KG1 (cell line): ENCODE results near the gene ATP8B1.
"Not testable (repeated sequence)": the region's sequence is repeated elsewhere in the genome, so short reads cannot be mapped to it uniquely, and the experiment has no call there.

ENCODE experiments used
- DNase-seq: peaks from one replicate; lab custom pipeline; 2025; lab: John Stamatoyannopoulos, UW

ATP8B1 gene

DNA sequence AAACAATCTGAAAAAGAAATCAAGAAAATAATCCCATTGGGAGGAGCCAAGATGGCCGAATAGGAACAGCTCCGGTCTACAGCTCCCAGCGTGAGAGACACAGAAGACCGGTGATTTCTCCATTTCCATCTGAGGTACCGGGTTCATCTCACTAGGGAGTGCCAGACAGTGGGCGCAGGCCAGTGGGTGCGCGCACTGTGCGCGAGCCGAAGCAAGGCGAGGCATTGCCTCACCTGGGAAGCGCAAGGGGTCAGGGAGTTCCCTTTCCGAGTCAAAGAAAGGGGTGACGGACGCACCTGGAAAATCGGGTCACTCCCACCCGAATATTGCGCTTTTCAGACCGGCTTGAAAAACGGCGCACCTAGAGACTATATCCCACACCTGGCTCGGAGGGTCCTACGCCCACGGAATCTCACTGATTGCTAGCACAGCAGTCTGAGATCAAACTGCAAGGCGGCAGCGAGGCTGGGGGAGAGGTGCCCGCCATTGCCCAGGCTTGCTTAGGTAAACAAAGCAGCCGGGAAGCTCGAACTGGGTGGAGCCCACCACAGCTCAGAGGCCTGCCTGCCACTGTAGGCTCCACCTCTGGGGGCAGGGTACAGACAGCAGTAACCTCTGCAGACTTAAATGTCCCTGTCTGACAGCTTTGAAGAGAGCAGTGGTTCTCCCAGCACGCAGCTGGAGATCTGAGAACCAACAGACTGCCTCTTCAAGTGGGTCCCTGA lies 83.7 kb downstream of the ATP8B1 start:
- not testable (repeated sequence) for DNase-seq

DNA sequence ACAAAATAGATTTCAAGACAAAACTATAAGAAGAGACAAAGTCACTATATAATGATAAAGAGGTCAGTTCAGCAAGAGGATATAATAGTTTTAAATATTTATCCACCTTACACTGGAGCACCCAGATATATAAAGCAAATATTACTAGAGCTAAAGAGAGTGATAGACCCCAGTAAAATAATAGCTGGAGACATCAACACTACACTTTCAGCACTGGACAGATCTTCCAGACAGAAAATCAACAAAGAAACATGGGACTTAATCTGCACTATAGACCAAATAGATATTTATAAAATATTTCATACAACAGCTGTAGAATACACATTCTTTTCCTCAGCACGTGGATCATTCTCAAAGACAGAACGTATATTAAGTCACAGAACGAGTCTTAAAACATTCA lies 86.6 kb downstream of the ATP8B1 start:
- DNase-seq: no peak

DNA sequence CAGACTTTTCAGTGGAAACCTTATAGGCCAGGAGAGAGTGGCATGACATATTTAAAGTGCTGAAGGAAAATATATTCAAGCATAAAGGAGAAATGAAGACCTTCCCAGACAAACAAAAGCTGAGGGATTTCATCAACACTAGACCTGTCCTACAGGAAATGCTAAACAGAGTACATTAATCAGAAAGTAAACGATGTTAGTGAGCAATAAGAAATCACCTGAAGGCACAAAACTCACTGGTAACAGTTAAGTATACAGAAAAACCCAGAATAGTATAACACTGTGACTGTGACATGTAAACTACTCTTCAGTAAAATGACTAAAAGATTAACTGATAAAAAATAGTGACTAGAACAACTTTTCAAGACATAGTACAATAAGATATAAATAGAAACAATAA lies 87.4 kb downstream of the ATP8B1 start:
- DNase-seq: no peak

DNA sequence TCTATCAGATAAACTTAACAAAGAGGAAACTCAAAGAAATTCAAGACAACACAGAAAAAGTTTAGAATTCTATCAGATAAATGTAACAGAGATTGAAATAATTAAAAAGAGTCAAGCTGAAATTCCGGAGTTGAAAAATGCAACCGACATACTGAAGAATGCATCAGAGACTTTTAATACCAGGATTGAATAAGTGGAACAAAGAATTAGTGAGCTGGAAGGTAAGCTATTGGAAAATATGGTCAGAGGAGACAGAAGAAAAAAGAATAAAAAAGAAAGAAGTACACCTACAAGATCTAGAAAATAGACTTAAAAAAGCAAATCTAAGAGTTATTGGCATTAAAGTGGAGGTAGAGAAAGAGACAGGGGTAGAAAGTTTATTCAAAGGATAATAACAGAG lies 88.0 kb downstream of the ATP8B1 start:
- DNase-seq: no peak

DNA sequence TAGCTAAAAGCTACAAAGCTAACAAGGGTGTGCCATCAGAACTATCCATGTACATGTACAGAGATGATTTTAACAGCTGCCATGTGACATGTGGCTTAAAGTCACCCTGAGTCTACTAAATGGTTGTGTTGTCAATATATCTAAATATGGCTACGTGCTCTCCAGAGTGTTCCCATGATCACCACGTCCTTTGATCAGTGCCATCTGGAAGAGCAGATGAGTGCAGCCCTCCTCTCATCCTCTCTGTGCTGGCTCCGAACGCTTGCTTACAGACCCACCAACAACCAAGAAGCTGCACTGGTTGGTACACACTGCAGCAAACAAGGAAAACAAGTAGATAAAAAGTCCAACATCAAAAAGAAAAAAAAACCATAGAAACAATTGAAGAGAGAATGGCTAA lies 92.9 kb downstream of the ATP8B1 start:
- DNase-seq: no peak

DNA sequence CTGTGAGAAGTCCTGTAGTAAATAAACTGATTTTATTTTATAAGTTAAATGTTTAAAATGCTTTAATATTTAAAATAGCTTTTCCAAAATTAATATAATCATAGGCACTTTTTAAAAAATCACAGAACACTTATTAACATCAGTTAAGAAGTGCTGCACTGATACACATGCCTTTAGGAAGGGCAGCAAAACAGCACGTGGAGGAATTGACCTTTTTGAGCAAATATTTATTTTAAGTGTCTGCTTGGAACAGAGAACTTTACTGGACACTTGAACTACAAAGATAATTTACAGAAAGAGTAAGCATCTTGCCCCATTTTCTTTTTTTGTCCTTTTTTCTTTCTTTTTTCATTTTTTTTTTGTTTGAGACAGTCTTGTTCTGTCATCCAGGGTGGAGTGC lies 93.8 kb downstream of the ATP8B1 start:
- no peak for DNase-seq

DNA sequence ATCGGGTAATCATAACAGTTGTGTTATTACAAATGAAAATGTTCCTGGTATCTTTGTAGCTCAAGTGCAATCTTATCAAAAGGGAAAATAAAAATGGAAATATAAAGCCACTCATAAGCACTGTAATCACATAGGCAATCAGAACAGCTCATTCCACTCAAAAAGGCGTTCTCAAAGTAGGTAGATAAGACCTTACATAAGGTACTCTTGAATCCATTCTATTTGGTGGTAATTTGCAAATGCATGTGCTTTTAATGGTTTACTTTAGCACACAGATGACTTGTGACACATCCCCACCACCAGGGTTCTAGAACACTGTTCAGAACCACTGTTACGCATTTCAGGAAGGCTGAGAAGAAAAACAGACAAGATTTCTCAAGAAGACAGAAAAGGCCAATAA lies 94.8 kb downstream of the ATP8B1 start:
- DNase-seq: no peak

DNA sequence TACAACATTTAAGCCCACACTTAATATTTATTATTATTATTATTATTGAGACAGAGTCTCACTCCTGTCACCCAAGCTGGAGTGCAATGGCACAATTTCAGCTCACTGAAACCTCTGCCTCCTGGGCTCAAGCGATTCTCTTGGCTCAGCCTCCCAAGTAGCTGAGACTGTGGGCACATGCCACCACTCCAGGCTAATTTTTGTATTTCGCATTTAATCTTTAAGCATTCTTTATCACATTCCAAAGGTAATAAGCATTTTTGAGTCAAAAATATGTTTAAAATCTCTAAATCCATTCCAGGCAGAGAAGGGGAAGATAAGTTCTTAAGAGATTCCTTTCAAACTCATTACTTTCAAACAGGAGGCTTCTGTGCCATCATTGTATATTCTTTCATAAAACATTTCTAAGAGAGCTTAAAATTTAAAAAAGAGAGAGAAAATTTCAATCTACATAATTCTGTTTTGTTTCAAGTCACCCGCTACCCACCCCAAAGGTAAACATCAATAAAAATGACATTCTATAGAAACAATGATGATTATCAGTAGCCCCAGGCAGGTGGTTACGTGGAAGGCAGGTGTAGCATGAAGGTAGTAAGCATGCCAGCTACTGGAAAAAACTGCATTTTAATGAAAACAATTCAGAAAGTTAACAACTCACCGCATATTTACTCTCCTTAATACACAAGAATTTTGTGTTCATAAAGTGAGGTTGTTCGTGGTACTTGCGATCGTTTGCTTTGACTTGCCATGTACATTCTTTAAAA lies 97.1 kb downstream of the ATP8B1 start:
- DNase-seq: no peak

DNA sequence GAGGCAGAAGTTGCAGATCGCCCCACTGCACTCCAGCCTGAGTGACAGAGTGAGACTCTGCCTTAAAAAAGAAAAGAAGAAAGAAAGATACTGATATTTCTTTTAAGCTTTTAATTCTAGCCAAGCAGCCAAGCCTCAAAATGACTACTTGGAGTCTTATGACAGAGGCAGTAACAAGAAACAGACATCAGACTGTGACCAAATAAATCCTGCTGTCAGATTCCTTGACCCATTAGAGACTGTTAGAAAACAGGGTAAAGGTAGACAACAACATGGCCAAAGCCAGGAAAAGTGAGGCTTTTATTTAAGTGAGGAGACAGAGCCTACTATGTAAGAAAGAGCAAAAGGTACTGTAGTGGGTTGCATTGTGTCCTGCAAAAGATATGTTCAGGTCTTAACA lies 98.1 kb downstream of the ATP8B1 start:
- DNase-seq: no peak

DNA sequence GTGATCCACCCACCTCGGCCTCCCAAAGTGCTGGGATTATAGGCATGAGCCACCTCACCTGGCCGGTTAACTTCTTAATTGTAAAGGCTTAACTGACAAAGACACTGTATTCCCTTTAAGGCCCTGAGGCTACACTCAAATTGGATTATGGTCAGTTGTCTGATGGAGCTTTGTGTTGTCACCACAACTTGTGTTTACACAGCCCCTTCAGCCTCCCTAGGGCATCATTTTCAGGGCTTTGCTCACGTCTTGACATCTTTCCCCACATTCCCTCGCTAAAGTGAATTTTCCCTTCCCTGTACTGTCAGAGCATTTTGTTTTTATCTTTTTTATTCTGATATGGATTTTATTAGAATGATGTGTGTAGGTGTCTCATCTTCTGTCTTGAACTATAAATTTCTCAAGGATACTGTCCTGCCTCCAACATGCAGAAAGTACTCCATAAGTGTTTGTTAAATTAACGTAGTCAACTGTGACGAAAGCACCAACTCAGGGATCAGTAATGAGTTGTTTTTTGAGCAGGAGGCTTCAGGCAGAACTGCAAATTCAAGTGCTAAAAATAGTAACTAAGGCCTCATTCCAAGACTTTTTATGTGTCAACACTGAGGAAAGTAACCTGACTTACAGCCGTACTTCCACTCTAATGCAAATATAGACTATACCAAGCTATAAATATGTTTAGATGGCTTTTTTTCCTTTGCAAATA lies 104.4 kb downstream of the ATP8B1 start:
- no peak for DNase-seq

DNA sequence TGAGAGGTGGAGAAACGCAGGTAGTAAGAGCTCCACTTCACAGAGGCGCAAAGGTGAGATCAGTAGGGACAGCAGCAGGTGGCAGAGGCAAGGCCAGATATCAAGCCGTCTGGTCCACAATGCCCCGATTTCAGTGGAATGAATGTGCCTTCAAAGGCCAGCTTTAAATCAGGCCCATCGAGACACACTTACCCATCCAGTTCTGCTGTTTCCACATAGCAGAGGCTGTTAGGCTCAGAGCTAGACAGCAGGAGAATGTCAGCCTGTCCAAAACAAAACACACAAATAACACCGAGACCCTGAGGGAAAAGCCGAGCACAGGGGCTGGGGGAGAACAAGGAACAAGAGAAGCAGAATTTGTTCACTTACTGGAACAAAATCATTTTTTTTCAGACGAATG lies 105.7 kb downstream of the ATP8B1 start:
- DNase-seq: no peak

DNA sequence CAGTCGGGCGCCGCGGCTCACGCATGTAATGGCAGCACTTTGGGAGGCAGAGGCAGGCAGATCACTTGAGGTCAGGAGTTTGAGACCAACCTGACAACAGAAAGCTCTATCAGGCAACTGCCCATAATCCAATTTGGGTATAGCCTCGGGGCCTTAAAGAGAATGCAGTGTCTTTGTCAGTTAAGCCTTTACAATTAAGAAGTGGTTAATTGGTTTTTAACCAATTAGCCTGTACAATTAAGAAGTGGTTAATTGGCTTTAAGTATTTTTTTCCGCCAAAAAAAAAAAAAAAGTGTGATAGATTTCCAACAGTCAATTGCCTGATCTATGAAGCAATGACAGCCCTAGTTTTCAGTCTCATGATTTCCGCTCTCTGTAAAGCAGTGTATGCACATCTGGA lies 106.8 kb downstream of the ATP8B1 start:
- DNase-seq: no peak

DNA sequence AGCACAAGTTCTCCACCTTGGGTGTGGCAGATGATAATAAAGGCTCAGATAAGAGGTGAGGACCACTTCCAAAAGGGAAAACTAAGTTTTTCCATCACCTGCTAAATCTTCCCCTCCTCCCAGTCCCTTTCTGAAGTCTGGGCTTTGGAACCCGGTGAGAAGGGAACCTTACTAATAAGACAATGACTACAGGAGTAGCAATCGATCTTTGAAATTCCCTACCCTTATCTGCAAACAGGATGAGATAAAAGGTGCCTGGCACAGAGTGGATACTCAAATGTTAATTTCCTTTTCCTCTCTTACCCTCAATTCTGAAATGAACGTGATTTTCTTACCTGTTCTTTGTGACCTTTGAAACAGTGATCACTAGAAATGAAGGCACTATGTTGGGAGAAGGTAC lies 111.8 kb downstream of the ATP8B1 start:
- DNase-seq: no peak

DNA sequence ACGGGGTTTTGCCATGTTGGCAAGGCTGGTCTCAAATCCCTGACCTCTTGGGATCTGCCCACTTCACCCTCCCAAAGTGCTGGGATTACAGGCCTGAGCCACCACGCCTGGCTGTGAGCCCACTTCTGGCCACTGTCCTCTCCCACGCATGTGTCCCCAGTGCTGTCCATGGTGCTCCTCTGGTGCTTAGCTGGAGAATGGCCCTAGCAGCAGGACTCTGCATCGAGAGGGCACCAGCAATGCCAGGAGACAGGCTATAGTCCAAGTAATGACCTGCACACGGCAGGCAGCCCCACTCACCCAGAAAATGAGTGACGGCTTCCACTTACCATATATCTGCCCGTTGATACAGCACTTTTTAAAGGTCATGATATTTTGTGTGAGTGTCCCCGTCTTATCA lies 115.1 kb downstream of the ATP8B1 start:
- no peak for DNase-seq

DNA sequence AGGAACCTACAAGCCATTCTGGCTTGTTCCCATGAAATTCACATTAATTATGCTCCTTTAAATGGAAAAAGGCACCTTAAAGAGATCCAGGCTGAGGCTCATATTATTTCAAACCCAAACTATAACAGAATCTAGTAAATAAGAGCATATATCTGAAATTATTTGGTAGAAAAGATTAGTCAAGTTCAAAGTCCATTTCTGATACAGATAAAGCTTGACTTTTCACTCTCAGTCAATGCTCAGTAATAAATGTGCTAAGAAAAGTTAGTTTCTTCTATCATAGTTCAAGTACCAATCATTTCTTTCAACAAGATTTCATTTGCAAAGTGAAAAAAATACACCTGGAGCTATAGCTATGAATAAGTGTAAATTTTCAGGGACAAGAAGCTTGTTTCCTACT lies 119.6 kb downstream of the ATP8B1 start:
- no peak for DNase-seq

DNA sequence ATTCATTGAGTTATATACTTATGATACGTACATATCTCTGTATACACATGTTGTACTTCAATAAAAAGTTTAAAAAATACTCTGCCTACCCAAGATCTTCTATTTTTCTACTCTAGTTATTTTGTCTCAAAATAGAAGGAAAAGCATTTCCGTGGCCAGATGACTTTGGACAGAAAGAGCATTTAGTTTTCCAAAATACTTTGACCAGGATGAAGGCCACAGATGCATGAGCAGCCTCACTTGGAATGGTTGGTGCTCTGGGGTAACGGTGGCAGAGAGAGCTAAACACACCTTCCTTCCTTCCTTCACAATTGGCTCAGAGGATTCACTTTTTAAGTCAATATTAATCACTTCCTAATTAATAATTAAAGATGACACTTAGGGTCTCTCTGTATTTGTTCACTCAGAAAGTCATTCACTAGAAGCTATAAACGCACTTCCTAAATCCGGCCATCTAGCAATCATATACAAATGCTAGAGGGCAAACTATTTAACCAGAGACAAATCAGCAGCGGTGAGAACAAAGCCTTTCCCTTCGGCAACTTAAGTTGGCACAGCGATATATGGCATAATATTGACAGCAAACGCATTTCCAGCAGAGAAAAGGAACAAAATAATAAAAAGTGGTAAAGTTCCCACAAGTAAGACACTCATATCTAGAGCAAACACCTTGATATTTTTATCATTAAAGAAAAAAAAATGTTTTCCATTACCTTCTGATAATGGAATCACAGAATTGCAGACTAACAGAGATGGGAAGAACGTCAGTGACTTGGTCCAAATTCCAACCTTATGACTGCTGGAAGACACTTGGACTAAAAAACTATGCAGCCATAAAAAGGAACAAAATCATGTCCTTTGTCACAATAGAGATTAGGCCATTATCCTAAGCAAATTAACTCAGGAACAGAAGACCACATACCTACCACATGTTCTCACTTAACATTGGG lies 125.6 kb downstream of the ATP8B1 start:
- no peak for DNase-seq

DNA sequence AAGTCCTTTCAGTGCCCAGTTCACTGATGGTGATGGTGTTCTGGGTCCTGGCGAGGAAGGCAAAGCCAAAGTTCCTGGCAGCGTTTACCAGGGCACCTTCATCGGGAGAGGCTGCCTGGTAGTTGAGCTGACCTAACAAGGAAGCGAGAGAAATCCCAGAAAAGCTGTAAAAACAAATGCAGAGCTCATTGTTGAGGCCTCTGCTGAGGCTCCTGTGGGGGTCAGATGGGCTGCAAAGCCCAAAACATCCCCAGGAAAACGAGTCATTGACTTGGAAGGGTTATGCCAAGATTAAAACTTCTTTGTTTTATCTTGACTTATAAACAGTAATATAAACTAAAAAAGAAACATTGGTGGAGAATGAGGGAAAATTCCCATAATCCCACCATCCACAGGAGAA lies 128.2 kb downstream of the ATP8B1 start:
- DNase-seq: no peak

DNA sequence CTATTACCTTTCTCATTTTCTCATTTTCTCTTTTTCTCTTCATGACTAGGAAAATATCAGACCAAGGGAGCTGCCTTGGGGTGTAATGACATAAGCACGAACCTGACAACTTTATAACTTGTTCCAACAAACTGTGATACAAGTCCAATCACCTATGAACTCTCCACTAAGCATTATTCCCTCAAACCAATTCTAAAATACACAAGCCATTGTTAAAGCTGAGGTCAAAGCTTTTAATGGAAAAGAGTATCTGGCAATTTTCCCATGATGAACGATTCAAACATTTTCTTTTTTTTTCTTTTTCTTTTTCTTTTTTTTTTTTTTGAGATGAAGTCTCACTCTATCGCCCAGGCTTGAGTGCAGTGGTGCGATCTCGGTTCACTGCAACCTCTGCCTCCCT lies 133.1 kb downstream of the ATP8B1 start:
- no peak for DNase-seq

DNA sequence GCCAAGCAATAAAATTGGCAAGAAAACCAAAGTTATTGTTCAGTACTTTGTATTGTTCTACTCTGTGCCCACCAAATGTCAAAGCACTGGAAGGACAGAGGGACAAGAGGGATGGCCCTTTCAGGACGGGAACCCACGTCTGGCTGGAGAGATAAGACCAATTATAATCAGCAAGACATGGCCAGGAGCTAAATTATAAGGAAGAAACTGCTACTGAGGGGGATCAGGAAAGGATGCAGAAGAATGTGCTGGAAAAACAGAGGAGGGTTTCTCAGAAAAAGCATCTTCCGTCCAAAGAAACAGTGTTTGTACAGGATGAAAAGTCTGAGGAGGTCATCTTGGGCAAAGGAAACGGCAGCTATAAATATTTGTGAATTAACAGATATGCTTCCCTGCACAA lies 135.1 kb downstream of the ATP8B1 start:
- DNase-seq: no peak

DNA sequence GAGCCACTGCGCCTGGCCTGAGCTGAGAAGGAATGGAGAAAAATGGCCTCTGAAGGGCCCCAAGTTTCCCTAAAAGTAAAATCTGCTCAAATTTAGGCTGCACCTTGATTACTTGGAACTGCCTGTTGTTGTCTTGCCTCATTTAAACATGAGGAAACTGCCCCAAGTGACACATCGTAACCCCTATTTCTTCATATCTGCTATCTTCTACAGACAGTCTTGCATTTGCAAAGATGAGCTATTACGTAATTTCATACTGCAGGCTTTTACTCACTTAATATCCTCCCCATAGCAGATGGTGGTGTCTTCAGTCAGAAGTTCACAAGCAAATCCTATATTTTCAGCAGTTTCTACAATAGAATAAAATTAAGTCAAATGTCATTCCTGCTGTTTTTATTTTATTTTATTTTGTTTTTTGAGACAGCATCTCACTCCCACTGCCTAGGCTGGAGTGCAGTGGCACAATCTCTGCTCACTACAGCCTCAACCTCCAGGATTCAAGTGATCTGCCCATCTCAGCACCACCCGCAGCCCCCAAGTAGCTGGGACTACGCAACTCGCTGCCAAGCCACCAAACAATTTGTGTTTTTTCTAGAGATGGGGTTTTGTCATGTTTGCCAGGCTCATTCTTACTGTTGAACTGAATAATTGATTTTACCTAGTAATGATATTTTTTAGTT lies 136.2 kb downstream of the ATP8B1 start:
- no peak for DNase-seq

DNA sequence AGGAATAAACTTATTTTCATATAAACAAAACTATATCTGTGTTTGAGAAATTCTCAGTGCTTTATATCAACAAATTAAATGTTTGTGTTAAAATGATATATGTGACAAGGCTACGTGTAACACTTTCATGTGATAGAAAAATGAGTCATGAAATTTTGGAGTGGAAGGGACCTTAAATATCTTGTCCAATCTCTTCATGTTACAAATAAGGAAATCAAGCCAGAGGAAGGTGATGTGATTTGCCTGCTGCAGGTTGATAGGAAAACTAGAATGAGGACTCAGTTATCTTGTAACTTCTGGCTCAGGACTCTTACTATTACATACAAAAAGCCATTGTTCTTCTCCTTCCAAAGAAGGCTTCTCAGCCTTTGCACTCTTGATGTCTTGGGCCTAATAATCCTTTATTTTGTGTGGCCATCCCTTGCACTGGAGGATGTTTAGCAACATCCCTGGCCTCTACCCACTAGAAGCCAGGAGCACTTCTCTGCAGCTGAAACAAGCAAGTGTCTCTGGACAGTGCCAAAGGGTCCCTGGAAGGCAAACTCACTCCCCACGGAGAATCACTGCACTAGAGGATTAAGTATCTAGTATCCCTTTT lies 138.4 kb downstream of the ATP8B1 start:
- DNase-seq: no peak
